Measurements from ENCODE around the gene GPR161. TPM values are rescaled to one million over a fixed set of nuclear protein-coding genes. Genes with fewer than 3 reads are reported as not detected.

Gene GPR161
- total RNA-seq, 1 donor from 2014 or later = 11.4 TPM

DNA sequence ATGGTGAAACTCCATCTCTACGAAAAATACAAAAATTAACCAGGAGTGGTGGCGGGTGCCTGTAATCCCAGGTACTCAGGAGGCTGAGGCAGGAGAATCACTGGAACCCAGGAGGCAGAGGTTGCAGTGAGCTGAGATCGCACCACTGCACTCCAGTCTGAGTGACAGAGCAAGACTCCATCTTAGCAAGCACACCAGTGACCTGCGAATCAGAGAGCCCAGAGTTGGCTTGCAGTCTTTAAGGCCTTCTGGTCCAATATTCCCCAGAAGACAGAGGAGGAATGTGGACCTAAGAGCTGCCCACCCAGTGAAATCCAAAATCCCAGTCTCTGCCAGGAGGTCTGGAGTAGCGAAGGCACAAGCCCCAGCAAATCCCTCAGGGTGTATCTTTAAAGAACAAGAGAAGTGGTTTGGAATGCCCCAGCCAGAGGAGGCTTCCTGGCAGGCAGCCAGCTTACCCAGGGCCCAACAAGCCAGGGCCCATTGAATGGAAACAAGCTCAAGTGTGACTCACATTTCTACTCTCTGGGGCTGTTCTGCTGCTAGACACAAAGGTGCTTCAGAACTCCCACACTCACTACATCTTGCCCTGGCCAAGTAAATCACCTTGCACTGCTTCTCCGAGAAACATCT is 23.9 kb downstream of the GPR161 start:
- H3K4me3 ChIP-seq (ENCODE audit: low read depth, low read length) = no peak overlapping the region
- TF ChIP-seq, protein P1, sequence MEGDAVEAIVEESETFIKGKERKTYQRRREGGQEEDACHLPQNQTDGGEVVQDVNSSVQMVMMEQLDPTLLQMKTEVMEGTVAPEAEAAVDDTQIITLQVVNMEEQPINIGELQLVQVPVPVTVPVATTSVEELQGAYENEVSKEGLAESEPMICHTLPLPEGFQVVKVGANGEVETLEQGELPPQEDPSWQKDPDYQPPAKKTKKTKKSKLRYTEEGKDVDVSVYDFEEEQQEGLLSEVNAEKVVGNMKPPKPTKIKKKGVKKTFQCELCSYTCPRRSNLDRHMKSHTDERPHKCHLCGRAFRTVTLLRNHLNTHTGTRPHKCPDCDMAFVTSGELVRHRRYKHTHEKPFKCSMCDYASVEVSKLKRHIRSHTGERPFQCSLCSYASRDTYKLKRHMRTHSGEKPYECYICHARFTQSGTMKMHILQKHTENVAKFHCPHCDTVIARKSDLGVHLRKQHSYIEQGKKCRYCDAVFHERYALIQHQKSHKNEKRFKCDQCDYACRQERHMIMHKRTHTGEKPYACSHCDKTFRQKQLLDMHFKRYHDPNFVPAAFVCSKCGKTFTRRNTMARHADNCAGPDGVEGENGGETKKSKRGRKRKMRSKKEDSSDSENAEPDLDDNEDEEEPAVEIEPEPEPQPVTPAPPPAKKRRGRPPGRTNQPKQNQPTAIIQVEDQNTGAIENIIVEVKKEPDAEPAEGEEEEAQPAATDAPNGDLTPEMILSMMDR (conservative IDR thresholded peaks at IDR 0.05; ENCODE audit: low read depth, low read length) = no peak
- DNase-seq (ENCODE audit: low read depth) = peak; percentile 62

DNA sequence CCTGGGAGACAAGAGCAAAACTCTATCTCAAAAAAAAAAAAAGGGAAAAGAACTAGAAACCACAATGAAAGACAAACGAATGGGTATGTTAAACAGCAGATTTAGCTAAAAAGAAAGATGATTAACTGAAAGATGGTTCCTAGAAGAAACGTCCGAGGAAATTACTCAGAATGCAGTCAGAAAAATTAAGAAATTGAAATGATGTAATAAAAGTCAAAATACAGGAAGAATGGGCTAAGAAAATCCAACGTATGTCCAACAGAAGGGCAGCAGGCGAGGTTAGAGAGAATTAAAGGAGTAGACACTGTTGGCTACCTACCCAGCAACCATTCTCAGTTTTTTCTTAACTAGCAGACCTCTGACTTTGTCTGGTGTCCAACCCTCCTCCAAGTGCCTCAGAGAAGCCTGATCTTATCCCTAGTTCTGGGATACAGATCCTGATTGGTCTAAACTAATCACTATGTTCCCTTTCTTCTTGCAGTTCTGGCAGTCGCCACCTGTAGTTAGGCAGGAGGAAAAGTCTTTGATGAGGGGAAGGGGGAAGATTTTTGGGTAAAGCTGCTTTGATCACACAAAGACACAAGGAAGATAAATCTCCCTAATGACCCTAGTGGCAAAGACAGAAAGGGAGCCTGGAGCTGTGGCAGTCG is 25.7 kb downstream of the GPR161 start:
- no peak overlapping the region for H3K4me3 ChIP-seq (ENCODE audit: low read depth, low read length)
- TF ChIP-seq, protein P1 (conservative IDR thresholded peaks at IDR 0.05; ENCODE audit: low read depth, low read length) = no peak
- no peak for DNase-seq (ENCODE audit: low read depth)

DNA sequence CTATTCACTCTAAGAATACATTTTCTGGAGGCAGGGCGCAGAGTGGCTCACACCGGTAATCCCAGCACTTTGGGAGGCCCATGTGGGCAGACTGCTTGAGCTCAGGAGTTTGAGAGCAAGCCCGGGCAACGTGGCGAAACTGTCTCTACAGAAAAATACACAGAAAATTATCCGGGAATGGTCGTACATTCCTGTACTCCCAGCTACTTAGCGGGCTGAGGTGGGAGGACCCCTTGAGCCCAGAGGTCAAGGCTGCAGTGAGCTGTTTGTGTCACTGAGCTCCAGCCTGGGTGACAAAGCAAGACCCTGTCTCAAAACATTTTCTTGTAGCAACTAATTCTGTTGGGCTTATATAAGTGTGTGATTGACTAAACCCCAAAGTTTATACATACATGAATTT is 30.5 kb downstream of the GPR161 start:
- TF ChIP-seq, protein P1 (conservative IDR thresholded peaks at IDR 0.05; ENCODE audit: low read depth, low read length) = no peak
- no peak overlapping the region for H3K4me3 ChIP-seq (ENCODE audit: low read depth, low read length)
- DNase-seq (ENCODE audit: low read depth) = no peak

DNA sequence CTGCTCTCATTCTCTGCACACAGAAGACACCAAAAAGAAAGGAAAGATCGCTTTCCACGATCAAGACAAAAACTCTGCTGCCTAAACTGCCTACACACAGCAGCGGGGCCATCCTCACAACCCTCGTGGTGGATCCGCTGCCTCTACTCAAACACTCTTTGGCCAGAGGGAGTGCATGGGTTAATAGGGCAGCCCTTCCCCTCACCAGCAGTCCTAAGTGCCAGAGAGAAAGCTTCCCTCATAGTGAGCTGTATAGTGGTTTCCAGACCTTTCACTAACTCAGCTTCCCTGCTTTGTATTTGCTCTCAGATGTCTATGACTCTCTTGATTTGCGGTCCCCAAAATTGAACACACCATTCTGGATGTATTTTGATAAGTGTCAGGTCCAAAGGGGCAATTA is 30.9 kb downstream of the GPR161 start:
- TF ChIP-seq, protein P1 (conservative IDR thresholded peaks at IDR 0.05; ENCODE audit: low read depth, low read length) = no peak
- no peak for DNase-seq (ENCODE audit: low read depth)
- H3K4me3 ChIP-seq (ENCODE audit: low read depth, low read length) = no peak overlapping the region

DNA sequence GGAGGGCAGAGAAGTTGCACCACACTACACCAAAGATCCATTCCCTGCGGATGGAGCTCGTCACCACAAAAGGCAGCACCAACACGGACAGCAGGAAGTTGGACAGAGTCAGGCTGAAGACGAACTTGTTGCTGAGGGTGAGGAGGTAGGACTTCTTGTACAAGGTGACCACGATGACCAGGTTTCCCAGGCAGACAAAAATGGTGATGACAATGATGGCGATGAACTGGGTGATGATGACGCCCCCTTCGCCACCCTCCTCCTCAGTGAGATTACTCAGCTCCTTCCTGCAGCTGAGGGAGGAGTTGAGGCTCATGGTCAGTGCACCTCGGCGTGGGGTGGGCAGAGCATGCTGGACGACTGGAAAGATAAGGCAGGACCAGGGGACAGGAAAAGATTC is 32.2 kb downstream of the GPR161 start:
- H3K4me3 ChIP-seq (ENCODE audit: low read depth, low read length) = no peak overlapping the region
- no peak for DNase-seq (ENCODE audit: low read depth)
- TF ChIP-seq, protein P1 (conservative IDR thresholded peaks at IDR 0.05; ENCODE audit: low read depth, low read length) = no peak

DNA sequence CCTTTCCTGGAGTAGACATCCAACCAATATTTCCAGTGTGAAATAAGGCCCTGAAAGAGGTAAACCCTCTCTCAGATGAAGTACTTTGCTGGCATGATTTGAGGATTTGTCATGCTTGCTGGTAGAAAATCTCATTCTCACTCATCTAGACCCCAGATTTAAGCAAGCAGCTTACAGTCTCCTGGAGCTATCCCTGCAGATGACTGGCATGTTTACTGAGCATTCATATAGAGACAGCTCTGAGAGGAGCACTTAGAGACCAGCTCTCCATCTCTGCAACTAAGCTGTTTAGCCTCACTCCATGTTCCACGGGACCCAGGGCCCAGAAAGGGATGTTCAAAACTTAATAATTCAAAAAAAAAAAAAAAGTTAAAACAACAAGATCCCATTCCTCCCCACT is 34.2 kb downstream of the GPR161 start:
- TF ChIP-seq, protein P1 (conservative IDR thresholded peaks at IDR 0.05; ENCODE audit: low read depth, low read length) = no peak
- no peak overlapping the region for H3K4me3 ChIP-seq (ENCODE audit: low read depth, low read length)
- DNase-seq (ENCODE audit: low read depth) = no peak

DNA sequence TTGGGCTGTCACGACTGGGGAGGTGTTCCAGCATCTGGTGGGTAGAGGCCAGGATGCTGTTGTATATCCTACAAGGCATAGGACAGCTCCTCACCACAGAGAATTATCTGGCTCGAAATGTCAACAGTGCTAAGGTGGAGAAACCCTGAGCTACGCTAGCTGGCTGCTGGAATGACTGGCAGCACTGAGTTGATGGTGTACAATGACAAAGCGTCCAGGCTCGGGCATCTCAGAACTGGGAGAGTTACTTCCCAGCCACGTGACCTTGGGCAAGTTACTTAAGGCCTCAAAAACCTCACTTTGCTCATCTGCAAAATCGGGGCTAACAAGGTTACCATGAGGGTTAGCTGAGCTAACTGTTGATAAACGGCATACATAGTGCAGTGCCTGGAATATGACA is 35.4 kb downstream of the GPR161 start:
- no peak for DNase-seq (ENCODE audit: low read depth)

More for the DNA sequence above, 35.4 kb downstream of the GPR161 start:
- no peak overlapping the region for H3K4me3 ChIP-seq (ENCODE audit: low read depth, low read length)
- TF ChIP-seq, protein P1 (conservative IDR thresholded peaks at IDR 0.05; ENCODE audit: low read depth, low read length) = no peak
